C4-2B (cell line): Measurements from ENCODE around the gene RAPGEF1.

ENCODE experiments used
- CTCF ChIP-seq: fragments of 450-650 bp; conservative IDR thresholded peaks from 2 replicates; pipeline ENCODE4 v1.5.1; 2017; ENCODE audit warnings: mild to moderate bottlenecking
- ZFX ChIP-seq: fragments of 450-650 bp; IDR thresholded peaks from 2 replicates; pipeline ENCODE4 v1.6.1; 2017

- TF ChIP-seq CTCF: no peak
- TF ChIP-seq ZFX: no peak
Observed at GRCh38 chr9:131719262-131719908, 20.5 kb downstream of the RAPGEF1 start.
